ENCODE measurements around the gene USF2.
"Not testable (repeated sequence)": the region's sequence is repeated elsewhere in the genome, so short reads cannot be mapped to it uniquely, and the experiment has no call there.

Gene USF2

GRCh38 chr19:35268536-35269437, at the start of gene USF2:
USF2 (plus strand) TSS chr19:35268962; CDS start chr19:35269102, 140 bp downstream.
- Mint-ChIP-seq H3K27ac (peak within 1 kb of the TSS; percentile 97), H3K9me3 (no peaks in the 10 kb centered on the region), H3K4me3 (peak within 1 kb of the TSS; percentile 93), H3K27me3 (no peaks in the 10 kb centered on the region), H3K36me3 (ENCODE audit: low read depth) (peaks cover 72% of the 10 kb centered on the region), H3K4me1 (ENCODE audit: low read depth) (peaks cover 42% of the 10 kb centered on the region)
- DNase-seq: peak; percentile 77

- H3K4me1 Mint-ChIP-seq (ENCODE audit: low read depth): peaks cover 51% of the 10 kb centered on the region
Measured at GRCh38 chr19:35219008-35219407, 49.8 kb upstream of the USF2 start.

GRCh38 chr19:35220315-35220921, 48.3 kb upstream of the USF2 start:
- Mint-ChIP-seq H3K27me3 (no peaks in the 10 kb centered on the region), H3K4me3 (no peak overlapping the region), H3K9me3 (peaks cover 13% of the 10 kb centered on the region), H3K4me1 (ENCODE audit: low read depth) (peaks cover 42% of the 10 kb centered on the region), H3K36me3 (ENCODE audit: low read depth) (no peaks in the 10 kb centered on the region), H3K27ac (no peak overlapping the region)
- DNase-seq: peak; percentile 24

More at GRCh38 chr19:35219008-35219407, 49.8 kb upstream of the USF2 start:
- no peak overlapping the region for H3K27ac Mint-ChIP-seq
- no peaks in the 10 kb centered on the region for H3K36me3 Mint-ChIP-seq (ENCODE audit: low read depth)
- H3K4me3 Mint-ChIP-seq: no peak overlapping the region
- H3K27me3 Mint-ChIP-seq: no peaks in the 10 kb centered on the region
- no peak for DNase-seq
- peaks cover 13% of the 10 kb centered on the region for H3K9me3 Mint-ChIP-seq

GRCh38 chr19:35220973-35221590, 47.7 kb upstream of the USF2 start:
- not testable (repeated sequence) for H3K27ac Mint-ChIP-seq

GRCh38 chr19:35222373-35223015, 46.3 kb upstream of the USF2 start:
- no peaks in the 10 kb centered on the region for H3K27me3 Mint-ChIP-seq
- H3K27ac Mint-ChIP-seq: no peak overlapping the region
- H3K4me3 Mint-ChIP-seq: no peak overlapping the region
- peaks cover 28% of the 10 kb centered on the region for H3K4me1 Mint-ChIP-seq (ENCODE audit: low read depth)
- no peaks in the 10 kb centered on the region for H3K36me3 Mint-ChIP-seq (ENCODE audit: low read depth)
- peaks cover 2% of the 10 kb centered on the region for H3K9me3 Mint-ChIP-seq
- DNase-seq: peak; percentile 23

More at GRCh38 chr19:35220973-35221590, 47.7 kb upstream of the USF2 start:
- peak; percentile 24 for DNase-seq
- H3K27me3 Mint-ChIP-seq; H3K36me3 Mint-ChIP-seq (ENCODE audit: low read depth); H3K4me3 Mint-ChIP-seq: not testable (repeated sequence)
- peaks cover 13% of the 10 kb centered on the region for H3K9me3 Mint-ChIP-seq
- peaks cover 40% of the 10 kb centered on the region for H3K4me1 Mint-ChIP-seq (ENCODE audit: low read depth)

- DNase-seq: peak; percentile 17
- no peaks in the 10 kb centered on the region for H3K9me3 Mint-ChIP-seq
- peaks cover 26% of the 10 kb centered on the region for H3K4me1 Mint-ChIP-seq (ENCODE audit: low read depth)
- no peaks in the 10 kb centered on the region for H3K36me3 Mint-ChIP-seq (ENCODE audit: low read depth)
- no peak overlapping the region for H3K4me3 Mint-ChIP-seq
- no peak overlapping the region for H3K27ac Mint-ChIP-seq
- no peaks in the 10 kb centered on the region for H3K27me3 Mint-ChIP-seq
Measured at GRCh38 chr19:35223084-35223790, 45.5 kb upstream of the USF2 start.

GRCh38 chr19:35223862-35224505, 44.8 kb upstream of the USF2 start:
- Mint-ChIP-seq H3K27ac (no peak overlapping the region), H3K4me3 (no peak overlapping the region), H3K4me1 (ENCODE audit: low read depth) (peaks cover 26% of the 10 kb centered on the region), H3K9me3 (no peaks in the 10 kb centered on the region), H3K36me3 (ENCODE audit: low read depth) (no peaks in the 10 kb centered on the region), H3K27me3 (no peaks in the 10 kb centered on the region)
- no peak for DNase-seq

- no peak overlapping the region for H3K27ac Mint-ChIP-seq
- H3K27me3 Mint-ChIP-seq: no peaks in the 10 kb centered on the region
- H3K9me3 Mint-ChIP-seq: no peaks in the 10 kb centered on the region
- H3K4me1 Mint-ChIP-seq (ENCODE audit: low read depth): peaks cover 26% of the 10 kb centered on the region
- no peak overlapping the region for H3K4me3 Mint-ChIP-seq
- DNase-seq: peak; percentile 35
- no peaks in the 10 kb centered on the region for H3K36me3 Mint-ChIP-seq (ENCODE audit: low read depth)
Measured at GRCh38 chr19:35224681-35225571, 43.8 kb upstream of the USF2 start.

- Mint-ChIP-seq H3K36me3 (ENCODE audit: low read depth) (no peaks in the 10 kb centered on the region), H3K27me3 (no peaks in the 10 kb centered on the region), H3K9me3 (no peaks in the 10 kb centered on the region), H3K4me1 (ENCODE audit: low read depth) (peaks cover 20% of the 10 kb centered on the region), H3K4me3 (no peak overlapping the region), H3K27ac (no peak overlapping the region)
- peak; percentile 25 for DNase-seq
Measured at GRCh38 chr19:35225951-35226350, 42.8 kb upstream of the USF2 start.

GRCh38 chr19:35226748-35227147, 42.0 kb upstream of the USF2 start:
- Mint-ChIP-seq H3K27ac (no peak overlapping the region), H3K9me3 (no peaks in the 10 kb centered on the region), H3K27me3 (no peaks in the 10 kb centered on the region), H3K4me3 (no peak overlapping the region), H3K4me1 (ENCODE audit: low read depth) (peaks cover 20% of the 10 kb centered on the region), H3K36me3 (ENCODE audit: low read depth) (no peaks in the 10 kb centered on the region)
- no peak for DNase-seq

- Mint-ChIP-seq H3K27me3 (no peaks in the 10 kb centered on the region), H3K9me3 (no peaks in the 10 kb centered on the region), H3K4me3 (no peak within 1 kb of the TSS), H3K4me1 (ENCODE audit: low read depth) (peaks cover 15% of the 10 kb centered on the region), H3K36me3 (ENCODE audit: low read depth) (no peaks in the 10 kb centered on the region), H3K27ac (no peak within 1 kb of the TSS)
- DNase-seq: peak; percentile 14
Measured at GRCh38 chr19:35228177-35228930, 40.4 kb upstream of the USF2 start, which contains the start of gene FAM187B. FAM187B (minus strand) TSS chr19:35228739; CDS start chr19:35228680, 59 bp downstream.

- Mint-ChIP-seq H3K4me1 (ENCODE audit: low read depth) (peaks cover 7% of the 10 kb centered on the region), H3K36me3 (ENCODE audit: low read depth) (no peaks in the 10 kb centered on the region), H3K27me3 (no peaks in the 10 kb centered on the region), H3K27ac (no peak overlapping the region), H3K9me3 (no peaks in the 10 kb centered on the region), H3K4me3 (no peak overlapping the region)
- peak; percentile 19 for DNase-seq
Measured at GRCh38 chr19:35229601-35230000, 39.2 kb upstream of the USF2 start.
